GM19468 (cell line): ENCODE results near the gene IRF2BP1.

Experiments
- ATAC-seq: cut with Tn5 transposase; IDR thresholded peaks from one replicate; pipeline ENCODE4 v1.9.1; 2021; ENCODE audit warnings: mild to moderate bottlenecking, moderate library complexity, moderate number of reproducible peaks; ENCODE audit not compliant: unreplicated experiment; ENCODE audit errors: extremely low read depth

The IRF2BP1 gene

DNA sequence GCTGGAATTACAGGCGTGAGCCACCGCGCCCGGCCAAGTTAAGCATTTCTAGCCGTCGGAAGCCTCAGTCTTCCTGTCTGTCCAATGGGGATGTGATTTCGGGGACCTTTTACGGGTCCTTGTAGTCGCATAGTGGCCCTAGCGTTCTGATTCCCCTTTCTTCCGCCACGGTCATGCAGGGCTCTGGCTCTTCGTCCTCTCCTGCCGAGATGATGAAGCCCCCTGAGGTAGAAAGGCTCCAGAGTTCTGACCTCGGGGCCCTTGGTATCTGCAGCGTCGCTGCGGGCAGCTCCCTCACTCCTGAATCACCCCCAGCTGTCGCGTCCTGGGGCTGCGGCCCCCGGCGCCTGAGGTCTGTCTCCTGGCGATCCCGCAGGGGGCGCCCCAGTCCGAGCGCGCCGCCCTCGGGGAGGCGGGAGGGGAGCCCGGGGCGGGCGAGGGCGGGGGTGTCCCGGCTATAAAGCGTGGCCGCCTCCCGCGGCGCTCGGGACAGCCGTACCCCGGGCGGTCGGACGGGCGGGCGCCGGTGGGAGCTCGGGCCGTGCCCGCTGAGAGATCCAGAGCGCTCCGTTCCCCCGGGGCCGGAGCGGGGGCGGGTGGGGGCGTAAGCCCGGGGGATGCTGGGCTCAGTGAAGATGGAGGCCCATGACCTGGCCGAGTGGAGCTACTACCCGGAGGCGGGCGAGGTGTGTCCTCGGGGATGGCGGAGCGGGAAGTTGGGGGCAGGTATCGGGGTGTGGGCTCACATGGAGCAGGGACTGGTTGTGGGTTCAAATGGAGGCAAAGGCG lies 21.9 kb downstream of the IRF2BP1 start, which contains the start of gene FOXA3:
TSS of gene FOXA3 (plus strand) at position 487 of the 789 bp plus-strand sequence. CDS start at position 618, 131 bp downstream.
- ATAC-seq, result peak; percentile 30

GRCh38 chr19:45863335-45863839 lies 22.6 kb downstream of the IRF2BP1 start:
- ATAC-seq, result no peak

GRCh38 chr19:45862564-45863334 lies 23.2 kb downstream of the IRF2BP1 start, which contains the start of gene SYMPK:
TSS of gene SYMPK (minus strand) at chr19:45863147. CDS start at chr19:45854495, 8,652 bp downstream.
- ATAC-seq, result peak; percentile 61

GRCh38 chr19:45862271-45862563 lies 23.7 kb downstream of the IRF2BP1 start:
- ATAC-seq, result no peak

DNA sequence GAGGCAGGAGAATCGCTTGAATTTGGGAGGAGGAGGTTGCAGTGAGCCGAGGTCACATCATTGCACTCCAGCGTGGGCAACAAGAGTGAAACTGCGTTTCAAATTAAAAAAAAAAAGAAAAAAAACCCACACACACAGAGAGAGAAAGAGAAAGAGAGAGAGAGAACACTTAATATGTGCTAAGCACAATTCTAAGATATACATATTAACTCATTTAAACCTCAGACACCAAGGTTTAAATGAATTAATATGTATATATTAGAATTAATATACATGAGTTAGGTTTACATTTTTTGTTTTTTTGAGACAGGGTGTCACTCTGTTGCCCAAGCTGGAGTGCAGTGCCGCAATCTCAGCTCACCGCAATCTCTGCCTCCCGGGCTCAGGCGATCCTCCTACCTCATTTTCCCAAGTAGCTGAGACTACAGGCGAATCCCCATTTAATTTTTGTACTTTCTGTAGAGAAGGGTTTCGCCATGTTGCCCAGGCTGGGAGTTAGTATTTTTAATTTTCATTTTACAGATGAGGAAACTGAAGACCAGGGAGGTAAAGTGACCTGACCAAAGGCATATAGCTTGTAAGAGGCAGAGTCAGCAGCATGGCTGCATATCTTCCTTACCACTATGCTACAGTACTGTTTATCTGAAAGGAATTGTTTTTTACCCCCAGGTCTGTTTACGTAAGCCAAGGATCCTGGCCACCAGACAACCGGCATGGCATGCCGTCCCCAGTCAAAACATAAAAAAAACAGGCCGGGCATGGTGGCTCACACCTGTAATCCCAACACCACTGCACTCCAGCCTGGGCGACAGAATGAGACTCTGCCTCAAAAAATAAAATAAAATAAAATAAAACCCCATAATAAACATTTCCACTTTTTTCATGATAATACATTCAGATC lies 25.3 kb downstream of the IRF2BP1 start:
- no peak for ATAC-seq

DNA sequence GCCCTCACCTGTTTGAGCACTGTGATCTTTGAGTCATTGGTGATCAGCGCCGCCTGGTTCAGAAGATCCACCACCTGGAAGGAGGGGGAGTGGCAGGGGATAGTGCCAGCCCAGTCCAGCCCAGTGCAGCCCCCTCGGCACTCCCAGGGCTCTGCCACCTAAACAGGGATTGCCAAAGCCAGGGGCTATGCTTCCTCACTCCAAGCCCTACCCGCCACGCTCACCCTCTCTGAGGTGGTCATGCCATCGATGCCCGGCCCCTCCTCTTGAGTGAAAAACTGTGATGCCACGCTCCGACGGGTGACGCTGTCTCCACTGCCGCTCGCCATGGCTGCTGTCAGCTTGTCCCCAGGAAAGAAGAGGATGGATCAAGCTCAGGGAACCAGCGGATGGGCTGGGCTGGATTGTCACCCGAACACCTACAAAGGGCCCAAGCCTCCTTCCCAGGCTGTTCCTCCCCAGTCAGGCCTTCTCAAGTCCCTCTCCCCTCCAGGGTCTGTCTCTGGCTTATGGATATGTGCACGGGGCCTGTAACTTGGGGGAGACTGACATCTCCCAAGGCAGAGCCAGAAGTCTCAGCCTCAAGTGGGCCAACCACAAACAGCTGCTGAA lies 31.7 kb downstream of the IRF2BP1 start:
- ATAC-seq, result no peak

- no peak for ATAC-seq
These were observed 33.0 kb downstream of the IRF2BP1 start for GRCh38 chr19:45852983-45853382.

DNA sequence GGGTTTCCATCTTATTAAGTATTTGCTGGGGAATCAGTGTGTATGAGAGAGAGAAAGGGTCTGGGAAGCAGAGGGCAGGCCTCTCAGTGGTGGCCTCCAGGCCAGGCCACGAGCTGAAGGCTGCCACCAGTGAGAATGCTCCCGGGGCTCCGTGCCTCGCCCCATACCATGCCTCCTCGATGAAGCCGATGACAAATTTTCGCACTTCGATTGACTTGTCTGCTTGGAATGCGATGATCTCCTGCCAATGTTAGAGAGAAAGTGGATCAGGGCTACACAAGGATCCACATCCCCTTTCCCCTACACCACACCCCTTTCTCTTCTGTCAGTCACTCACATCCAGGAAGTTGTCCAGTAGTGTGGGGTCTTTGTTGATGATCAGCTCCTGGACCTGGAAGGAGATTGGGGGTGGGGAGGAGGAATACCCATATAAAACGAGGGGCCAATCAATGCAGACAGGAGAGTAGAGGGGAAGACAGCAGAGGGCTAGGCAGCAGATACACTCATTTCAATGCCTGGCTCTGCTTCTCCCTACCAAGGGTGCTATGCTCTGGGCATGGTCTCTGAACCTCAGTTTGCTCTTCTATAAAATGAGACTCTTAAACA lies 33.7 kb downstream of the IRF2BP1 start:
- ATAC-seq, result no peak

DNA sequence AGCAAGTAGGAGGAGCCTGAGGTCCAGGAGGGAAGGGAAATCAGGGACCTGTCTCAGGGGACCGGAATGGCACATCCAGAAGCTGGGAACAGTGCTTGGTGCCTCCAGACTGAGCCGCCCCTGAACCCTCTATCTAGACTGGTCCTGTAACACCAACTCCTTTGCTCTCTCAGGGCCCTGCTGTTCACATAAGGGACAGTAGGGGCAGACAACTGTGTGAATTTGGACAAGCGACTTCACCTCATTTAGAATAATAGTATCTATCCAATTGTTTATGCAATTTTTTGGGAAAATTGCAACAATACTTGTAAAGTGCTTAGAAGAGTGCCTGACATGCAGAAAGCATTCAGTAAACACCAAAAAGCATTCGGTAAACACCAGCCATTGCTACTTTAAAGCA lies 37.0 kb downstream of the IRF2BP1 start:
- no peak for ATAC-seq

- ATAC-seq, result no peak
These were observed 38.3 kb downstream of the IRF2BP1 start for GRCh38 chr19:45847663-45848062.

GRCh38 chr19:45842198-45842597 lies 43.7 kb downstream of the IRF2BP1 start:
- ATAC-seq, result no peak

GRCh38 chr19:45834970-45835369 lies 51.0 kb downstream of the IRF2BP1 start:
- ATAC-seq, result no peak
